HEK293 (cell line): ENCODE data around the gene SFXN4.

Experiments used
- CTCF ChIA-PET: fragments of 350-600 bp; formaldehyde crosslinking; extraction: SDS; loops from one replicate; lab custom pipeline; 2021; ENCODE audit warnings: antibody characterized with exemption; lab: Yijun Ruan, JAX
- POLR2A ChIA-PET: fragments of 300-600 bp; formaldehyde crosslinking; extraction: SDS; loops from one replicate; lab custom pipeline; 2020; ENCODE audit warnings: antibody characterized with exemption, inconsistent platforms; lab: Yijun Ruan, JAX
- H3K27ac ChIP-seq: fragments of 200-500 bp; sonication (Bioruptor generic); 2 replicates; pipeline ENCODE4 v1.5.1; 2014; ENCODE audit warnings: low read depth, low read length, control low read depth, inconsistent platforms; ENCODE audit errors: extremely low read depth
- H3K36me3 ChIP-seq, 2 experiments: fragments of 200-500 bp in 1 of 2; sonication (Bioruptor generic) in 1 of 2; 1 replicate in 1 of 2; 2 replicates in 1 of 2; pipeline ENCODE4 v1.5.1; 2014 to 2017; ENCODE audit warnings: inconsistent platforms in 2 of 2, low read length in 2 of 2; ENCODE audit not compliant: control insufficient read depth in 2 of 2, insufficient read depth in 1 of 2
- H3K4me1 ChIP-seq: fragments of 200-500 bp; sonication (Bioruptor generic); 2 replicates; pipeline ENCODE4 v1.5.1; 2014; ENCODE audit warnings: mild to moderate bottlenecking, low read length, inconsistent platforms; ENCODE audit not compliant: control insufficient read depth, insufficient read depth
- H3K4me3 ChIP-seq: 2 replicates; pipeline ENCODE4 v1.5.1; 2011; ENCODE audit warnings: low read depth, mild to moderate bottlenecking, control low read depth, low read length, moderate library complexity
- H3K9me3 ChIP-seq: fragments of 200-500 bp; sonication (Bioruptor generic); 2 replicates; pipeline ENCODE4 v1.5.1; 2014; ENCODE audit warnings: low read depth, low read length, inconsistent platforms; ENCODE audit not compliant: control insufficient read depth, insufficient read depth
- CTCF ChIP-seq: fragments of 450-650 bp; formaldehyde crosslinking; IDR thresholded peaks from 2 replicates; pipeline ENCODE4 v1.5.1; 2016; ENCODE audit warnings: missing biosample characterization, missing genetic modification characterization
- HOXC10 ChIP-seq: sonication (generic); formaldehyde crosslinking; IDR thresholded peaks from 2 replicates; pipeline ENCODE4 v1.8.1; 2023; ENCODE audit warnings: mild to moderate bottlenecking, missing genetic modification reagents
- PATZ1 ChIP-seq: fragments of 450-650 bp; formaldehyde crosslinking; IDR thresholded peaks from 2 replicates; pipeline ENCODE4 v1.5.1; 2016; ENCODE audit warnings: missing biosample characterization, missing genetic modification characterization
- PRDM1 ChIP-seq: fragments of 450-650 bp; formaldehyde crosslinking; IDR thresholded peaks from 2 replicates; pipeline ENCODE4; 2016; ENCODE audit warnings: missing biosample characterization, missing genetic modification characterization
- SCRT1 ChIP-seq: fragments of 450-650 bp; formaldehyde crosslinking; IDR thresholded peaks from 2 replicates; pipeline ENCODE4 v1.5.1; 2016; ENCODE audit warnings: missing biosample characterization, missing genetic modification characterization, borderline replicate concordance
- YY1 ChIP-seq: fragments of 450-650 bp; formaldehyde crosslinking; IDR thresholded peaks from 2 replicates; pipeline ENCODE4 v1.5.1; 2018; ENCODE audit warnings: missing biosample characterization, missing genetic modification characterization
- YY2 ChIP-seq: fragments of 450-650 bp; formaldehyde crosslinking; IDR thresholded peaks from 2 replicates; pipeline ENCODE4 v1.5.1; 2016; ENCODE audit warnings: missing biosample characterization, missing genetic modification characterization
- ZBTB17 ChIP-seq: fragments of 450-650 bp; formaldehyde crosslinking; IDR thresholded peaks from 2 replicates; pipeline ENCODE4 v1.5.1; 2016; ENCODE audit warnings: missing biosample characterization, missing genetic modification characterization
- ZNF169 ChIP-seq: fragments of 450-650 bp; formaldehyde crosslinking; IDR thresholded peaks from 2 replicates; pipeline ENCODE4 v1.5.1; 2016; ENCODE audit warnings: missing biosample characterization, missing genetic modification characterization
- ZNF324 ChIP-seq: fragments of 450-650 bp; formaldehyde crosslinking; IDR thresholded peaks from 2 replicates; pipeline ENCODE4 v1.5.1; 2016; ENCODE audit warnings: missing biosample characterization, missing genetic modification characterization
- ZNF449 ChIP-seq: fragments of 450-650 bp; formaldehyde crosslinking; IDR thresholded peaks from 2 replicates; pipeline ENCODE4 v1.5.1; 2017; ENCODE audit warnings: missing biosample characterization, mild to moderate bottlenecking, missing genetic modification characterization, moderate library complexity
- ZNF580 ChIP-seq: fragments of 450-650 bp; formaldehyde crosslinking; IDR thresholded peaks from 2 replicates; pipeline ENCODE4 v1.5.1; 2016; ENCODE audit warnings: missing biosample characterization, missing genetic modification characterization
- ZNF654 ChIP-seq: fragments of 450-650 bp; formaldehyde crosslinking; IDR thresholded peaks from 2 replicates; pipeline ENCODE4 v1.5.1; 2016; ENCODE audit warnings: low read depth, missing biosample characterization, missing genetic modification characterization
- ZNF664 ChIP-seq: fragments of 450-650 bp; formaldehyde crosslinking; IDR thresholded peaks from 2 replicates; pipeline ENCODE4 v1.5.1; 2016; ENCODE audit warnings: missing biosample characterization, missing genetic modification characterization
- ZNF768 ChIP-seq: fragments of 450-650 bp; formaldehyde crosslinking; IDR thresholded peaks from 2 replicates; pipeline ENCODE4 v1.5.1; 2018; ENCODE audit warnings: missing biosample characterization, mild to moderate bottlenecking, missing genetic modification characterization
- ZNF776 ChIP-seq: fragments of 450-650 bp; formaldehyde crosslinking; IDR thresholded peaks from 2 replicates; pipeline ENCODE4 v1.5.0; 2017; ENCODE audit warnings: missing biosample characterization, missing genetic modification characterization, borderline replicate concordance
- ZNF777 ChIP-seq: fragments of 450-650 bp; formaldehyde crosslinking; IDR thresholded peaks from 2 replicates; pipeline ENCODE4 v1.5.1; 2017; ENCODE audit warnings: missing biosample characterization, missing genetic modification characterization, borderline replicate concordance
- TF ChIP-seq, protein P1 (sequence below): fragments of 450-650 bp; formaldehyde crosslinking; IDR thresholded peaks from 2 replicates; pipeline ENCODE4 v1.5.1; 2016; ENCODE audit warnings: missing biosample characterization, missing genetic modification characterization
- TF ChIP-seq, protein P2 (sequence below): fragments of 450-650 bp; formaldehyde crosslinking; IDR thresholded peaks from 2 replicates; pipeline ENCODE4 v1.5.1; 2016; ENCODE audit warnings: missing biosample characterization, missing genetic modification characterization
- TF ChIP-seq, protein P3 (sequence below): sonication (generic); formaldehyde crosslinking; IDR thresholded peaks from 2 replicates; pipeline ENCODE4 v1.8.1; 2022; ENCODE audit warnings: mild to moderate bottlenecking, moderate library complexity, missing genetic modification reagents

Gene SFXN4

GRCh38 chr10:119149729-119150128 lies 15.8 kb downstream of the SFXN4 start:
- no peaks in the 10 kb centered on the region for H3K9me3 ChIP-seq
- CTCF ChIA-PET = interaction anchor here (0.6 to 1.1 kb wide), 4 partner anchors 13 to 1887 kb away, joined by 3 to 4 read pairs (median 4); no protein-coding TSS in a partner anchor
- TF ChIP-seq PRDM1 (tag by site-specific recombination) = no peak
- TF ChIP-seq, protein P1, sequence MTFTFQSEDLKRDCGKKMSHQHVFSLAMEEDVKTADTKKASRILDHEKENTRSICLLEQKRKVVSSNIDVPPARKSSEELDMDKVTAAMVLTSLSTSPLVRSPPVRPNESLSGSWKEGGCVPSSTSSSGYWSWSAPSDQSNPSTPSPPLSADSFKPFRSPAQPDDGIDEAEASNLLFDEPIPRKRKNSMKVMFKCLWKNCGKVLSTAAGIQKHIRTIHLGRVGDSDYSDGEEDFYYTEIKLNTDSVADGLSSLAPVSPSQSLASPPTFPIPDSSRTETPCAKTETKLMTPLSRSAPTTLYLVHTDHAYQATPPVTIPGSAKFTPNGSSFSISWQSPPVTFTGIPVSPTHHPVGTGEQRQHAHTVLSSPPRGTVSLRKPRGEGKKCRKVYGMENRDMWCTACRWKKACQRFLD (tag by site-specific recombination) = no peak
- TF ChIP-seq ZNF654 = peak; percentile 22; the same call in 1 of the 2 replicates
- H3K36me3 ChIP-seq = peaks cover 43 to 69% of the 10 kb centered on the region in 2 experiments
- no peaks in the 10 kb centered on the region for H3K4me1 ChIP-seq
- no peak overlapping the region for H3K4me3 ChIP-seq
- no peak overlapping the region for H3K27ac ChIP-seq
- POLR2A ChIA-PET = no interaction called here

GRCh38 chr10:119149157-119149556 lies 16.4 kb downstream of the SFXN4 start:
- Histone ChIP-seq H3K27ac (no peak overlapping the region), H3K9me3 (no peaks in the 10 kb centered on the region), H3K4me3 (no peak overlapping the region), H3K36me3 (peaks cover 37 to 63% of the 10 kb centered on the region in 2 experiments), H3K4me1 (no peaks in the 10 kb centered on the region)
- TF ChIP-seq ZNF777 = no peak
- TF ChIP-seq, protein P2, sequence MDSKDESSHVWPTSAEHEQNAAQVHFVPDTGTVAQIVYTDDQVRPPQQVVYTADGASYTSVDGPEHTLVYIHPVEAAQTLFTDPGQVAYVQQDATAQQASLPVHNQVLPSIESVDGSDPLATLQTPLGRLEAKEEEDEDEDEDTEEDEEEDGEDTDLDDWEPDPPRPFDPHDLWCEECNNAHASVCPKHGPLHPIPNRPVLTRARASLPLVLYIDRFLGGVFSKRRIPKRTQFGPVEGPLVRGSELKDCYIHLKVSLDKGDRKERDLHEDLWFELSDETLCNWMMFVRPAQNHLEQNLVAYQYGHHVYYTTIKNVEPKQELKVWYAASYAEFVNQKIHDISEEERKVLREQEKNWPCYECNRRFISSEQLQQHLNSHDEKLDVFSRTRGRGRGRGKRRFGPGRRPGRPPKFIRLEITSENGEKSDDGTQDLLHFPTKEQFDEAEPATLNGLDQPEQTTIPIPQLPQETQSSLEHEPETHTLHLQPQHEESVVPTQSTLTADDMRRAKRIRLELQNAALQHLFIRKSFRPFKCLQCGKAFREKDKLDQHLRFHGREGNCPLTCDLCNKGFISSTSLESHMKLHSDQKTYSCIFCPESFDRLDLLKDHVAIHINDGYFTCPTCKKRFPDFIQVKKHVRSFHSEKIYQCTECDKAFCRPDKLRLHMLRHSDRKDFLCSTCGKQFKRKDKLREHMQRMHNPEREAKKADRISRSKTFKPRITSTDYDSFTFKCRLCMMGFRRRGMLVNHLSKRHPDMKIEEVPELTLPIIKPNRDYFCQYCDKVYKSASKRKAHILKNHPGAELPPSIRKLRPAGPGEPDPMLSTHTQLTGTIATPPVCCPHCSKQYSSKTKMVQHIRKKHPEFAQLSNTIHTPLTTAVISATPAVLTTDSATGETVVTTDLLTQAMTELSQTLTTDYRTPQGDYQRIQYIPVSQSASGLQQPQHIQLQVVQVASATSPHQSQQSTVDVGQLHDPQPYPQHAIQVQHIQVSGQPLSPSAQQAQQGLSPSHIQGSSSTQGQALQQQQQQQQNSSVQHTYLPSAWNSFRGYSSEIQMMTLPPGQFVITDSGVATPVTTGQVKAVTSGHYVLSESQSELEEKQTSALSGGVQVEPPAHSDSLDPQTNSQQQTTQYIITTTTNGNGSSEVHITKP = no peak
- TF ChIP-seq HOXC10 (CRISPR knock-in tag) = no peak
- TF ChIP-seq ZNF776 (tag by site-specific recombination) = no peak
- TF ChIP-seq ZNF580 = no peak
- TF ChIP-seq ZBTB17 (tag by site-specific recombination) = no peak
- TF ChIP-seq ZNF449 (tag by site-specific recombination) = no peak
- no peak for TF ChIP-seq ZNF169
- TF ChIP-seq PATZ1 (tag by site-specific recombination) = no peak
- TF ChIP-seq SCRT1 (tag by site-specific recombination) = no peak
- POLR2A ChIA-PET = no interaction called here
- CTCF ChIA-PET = interaction anchor here (0.7 to 1.2 kb wide), 3 partner anchors 13 to 446 kb away, joined by 3 to 4 read pairs (median 3); no protein-coding TSS in a partner anchor

GRCh38 chr10:119143657-119144056 lies 21.9 kb downstream of the SFXN4 start:
- H3K36me3 ChIP-seq = peaks cover 20 to 59% of the 10 kb centered on the region in 2 experiments
- ChIA-PET POLR2A (no interaction called here), CTCF (no interaction called here)
- no peaks in the 10 kb centered on the region for H3K4me1 ChIP-seq
- H3K27ac ChIP-seq = no peak overlapping the region
- no peak overlapping the region for H3K4me3 ChIP-seq
- H3K9me3 ChIP-seq = no peaks in the 10 kb centered on the region
- TF ChIP-seq YY2 (tag by site-specific recombination) (no peak), CTCF (tag by site-specific recombination) (no peak), ZNF664 (tag by site-specific recombination) (no peak), ZNF768 (tag by site-specific recombination) (no peak), ZNF324 (no peak), YY1 (tag by site-specific recombination) (no peak)
- TF ChIP-seq, protein P3, sequence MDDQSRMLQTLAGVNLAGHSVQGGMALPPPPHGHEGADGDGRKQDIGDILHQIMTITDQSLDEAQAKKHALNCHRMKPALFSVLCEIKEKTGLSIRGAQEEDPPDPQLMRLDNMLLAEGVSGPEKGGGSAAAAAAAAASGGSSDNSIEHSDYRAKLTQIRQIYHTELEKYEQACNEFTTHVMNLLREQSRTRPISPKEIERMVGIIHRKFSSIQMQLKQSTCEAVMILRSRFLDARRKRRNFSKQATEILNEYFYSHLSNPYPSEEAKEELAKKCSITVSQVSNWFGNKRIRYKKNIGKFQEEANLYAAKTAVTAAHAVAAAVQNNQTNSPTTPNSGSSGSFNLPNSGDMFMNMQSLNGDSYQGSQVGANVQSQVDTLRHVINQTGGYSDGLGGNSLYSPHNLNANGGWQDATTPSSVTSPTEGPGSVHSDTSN (CRISPR knock-in tag) = no peak
